ENCODE results near the gene OSGIN1. TPM values are rescaled to one million over a fixed set of nuclear protein-coding genes. Genes with fewer than 3 reads are reported as not detected.
"Not testable (repeated sequence)": the region's sequence is repeated elsewhere in the genome, so short reads cannot be mapped to it uniquely, and the experiment has no call there.

Gene OSGIN1
- total and polyA plus RNA-seq, 3 donors from 2014 or later, result 12.3 to 18.5 (median 13.5) TPM

DNA sequence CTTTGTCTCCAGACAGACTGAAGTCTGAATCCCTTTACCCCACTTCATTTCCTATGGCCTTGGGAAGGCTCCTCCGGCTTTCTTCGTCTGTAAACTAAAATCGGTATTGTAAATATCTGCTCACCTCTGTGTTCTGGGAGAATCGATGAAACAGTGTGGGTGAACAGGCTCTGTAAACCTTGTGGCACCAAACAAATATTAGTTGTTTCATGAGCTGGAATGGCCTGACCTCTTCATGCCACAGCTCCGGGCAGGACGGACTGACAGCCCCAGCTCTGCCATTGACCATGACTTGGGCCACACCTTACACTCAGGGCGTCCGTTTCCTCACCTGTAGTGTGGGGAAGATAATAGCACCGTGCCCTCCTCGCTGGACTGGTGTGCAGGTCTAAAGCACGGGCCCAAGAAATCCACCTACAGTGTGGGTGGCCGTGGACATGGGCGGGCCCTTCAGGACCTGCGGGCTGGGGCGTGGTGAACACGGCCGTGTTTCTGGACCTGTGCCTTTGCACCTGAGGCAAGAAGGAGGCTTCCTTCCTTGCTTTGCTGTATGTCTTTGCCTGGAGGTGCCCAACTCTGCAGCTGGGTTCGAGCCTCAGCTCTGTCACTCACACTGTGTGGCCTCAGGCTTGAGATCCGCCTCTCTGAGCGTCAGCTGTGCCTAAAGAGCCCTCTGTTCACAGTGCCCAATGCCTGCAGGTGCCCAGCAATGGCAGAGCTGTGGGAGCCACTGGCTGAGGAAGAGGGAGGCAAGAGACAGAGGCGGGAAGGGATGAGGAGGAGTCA lies 6.1 kb upstream of the OSGIN1 start:
- Histone ChIP-seq H3K9me3 (no peaks in the 10 kb centered on the region), H3K27me3 (no peaks in the 10 kb centered on the region), H3K4me3 (no peak overlapping the region), H3K4me1 (peaks cover 2% of the 10 kb centered on the region), H3K27ac (no peak overlapping the region), H3K36me3 (ENCODE audit: low read depth, missing control alignments) (no peaks in the 10 kb centered on the region)
- no peak for DNase-seq
- intact Hi-C loops (cut with DNase I; ENCODE audit: low total_unique reads), result no loop called here
- TF ChIP-seq, protein P1, sequence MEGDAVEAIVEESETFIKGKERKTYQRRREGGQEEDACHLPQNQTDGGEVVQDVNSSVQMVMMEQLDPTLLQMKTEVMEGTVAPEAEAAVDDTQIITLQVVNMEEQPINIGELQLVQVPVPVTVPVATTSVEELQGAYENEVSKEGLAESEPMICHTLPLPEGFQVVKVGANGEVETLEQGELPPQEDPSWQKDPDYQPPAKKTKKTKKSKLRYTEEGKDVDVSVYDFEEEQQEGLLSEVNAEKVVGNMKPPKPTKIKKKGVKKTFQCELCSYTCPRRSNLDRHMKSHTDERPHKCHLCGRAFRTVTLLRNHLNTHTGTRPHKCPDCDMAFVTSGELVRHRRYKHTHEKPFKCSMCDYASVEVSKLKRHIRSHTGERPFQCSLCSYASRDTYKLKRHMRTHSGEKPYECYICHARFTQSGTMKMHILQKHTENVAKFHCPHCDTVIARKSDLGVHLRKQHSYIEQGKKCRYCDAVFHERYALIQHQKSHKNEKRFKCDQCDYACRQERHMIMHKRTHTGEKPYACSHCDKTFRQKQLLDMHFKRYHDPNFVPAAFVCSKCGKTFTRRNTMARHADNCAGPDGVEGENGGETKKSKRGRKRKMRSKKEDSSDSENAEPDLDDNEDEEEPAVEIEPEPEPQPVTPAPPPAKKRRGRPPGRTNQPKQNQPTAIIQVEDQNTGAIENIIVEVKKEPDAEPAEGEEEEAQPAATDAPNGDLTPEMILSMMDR (IDR thresholded peaks at IDR 0.05), result no peak
- TF ChIP-seq POLR2A (IDR thresholded peaks at IDR 0.05), result no peak
- WGBS, 2 donors, result 69 to 92% methylated on average over 10 to 21 of the region's 21 CpGs

DNA sequence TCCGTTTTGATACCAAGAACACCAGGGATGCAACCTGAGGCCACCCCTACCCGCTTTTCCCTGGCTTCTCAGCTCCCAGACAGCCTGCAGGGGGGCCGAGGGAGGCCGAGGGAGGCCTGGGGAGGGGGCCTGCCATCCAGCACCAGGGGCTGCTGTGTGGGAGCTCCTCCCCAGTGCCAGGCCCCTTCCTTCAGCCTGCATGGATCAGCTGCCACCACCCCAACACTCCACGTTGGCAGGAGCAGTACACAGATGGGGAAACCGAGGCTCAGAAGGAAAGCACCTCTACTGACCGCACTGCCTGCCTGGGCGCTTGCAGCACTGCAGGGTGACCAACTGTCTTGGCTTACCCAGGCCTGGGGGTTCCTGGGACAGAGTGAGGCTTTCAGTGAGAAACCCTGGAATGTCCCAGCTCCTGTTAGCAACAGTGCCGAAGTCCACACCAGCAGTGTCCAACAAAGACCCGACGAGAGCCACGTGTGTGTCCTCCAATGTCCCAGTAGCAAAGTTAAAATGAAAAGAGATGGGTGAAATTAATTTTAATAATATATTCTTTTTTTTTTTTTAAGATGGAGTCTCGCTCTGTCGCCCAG lies 5.3 kb upstream of the OSGIN1 start:
- DNase-seq, result no peak
- Histone ChIP-seq H3K4me1 (peaks cover 8% of the 10 kb centered on the region), H3K27me3 (no peaks in the 10 kb centered on the region), H3K27ac (no peak overlapping the region), H3K4me3 (no peak overlapping the region), H3K36me3 (ENCODE audit: low read depth, missing control alignments) (no peaks in the 10 kb centered on the region), H3K9me3 (no peaks in the 10 kb centered on the region)
- WGBS, 2 donors, result 88 to 90% methylated on average over 9 to 14 of the region's 14 CpGs
- TF ChIP-seq POLR2A (IDR thresholded peaks at IDR 0.05), result no peak
- intact Hi-C loops (cut with DNase I; ENCODE audit: low total_unique reads), result no loop called here

DNA sequence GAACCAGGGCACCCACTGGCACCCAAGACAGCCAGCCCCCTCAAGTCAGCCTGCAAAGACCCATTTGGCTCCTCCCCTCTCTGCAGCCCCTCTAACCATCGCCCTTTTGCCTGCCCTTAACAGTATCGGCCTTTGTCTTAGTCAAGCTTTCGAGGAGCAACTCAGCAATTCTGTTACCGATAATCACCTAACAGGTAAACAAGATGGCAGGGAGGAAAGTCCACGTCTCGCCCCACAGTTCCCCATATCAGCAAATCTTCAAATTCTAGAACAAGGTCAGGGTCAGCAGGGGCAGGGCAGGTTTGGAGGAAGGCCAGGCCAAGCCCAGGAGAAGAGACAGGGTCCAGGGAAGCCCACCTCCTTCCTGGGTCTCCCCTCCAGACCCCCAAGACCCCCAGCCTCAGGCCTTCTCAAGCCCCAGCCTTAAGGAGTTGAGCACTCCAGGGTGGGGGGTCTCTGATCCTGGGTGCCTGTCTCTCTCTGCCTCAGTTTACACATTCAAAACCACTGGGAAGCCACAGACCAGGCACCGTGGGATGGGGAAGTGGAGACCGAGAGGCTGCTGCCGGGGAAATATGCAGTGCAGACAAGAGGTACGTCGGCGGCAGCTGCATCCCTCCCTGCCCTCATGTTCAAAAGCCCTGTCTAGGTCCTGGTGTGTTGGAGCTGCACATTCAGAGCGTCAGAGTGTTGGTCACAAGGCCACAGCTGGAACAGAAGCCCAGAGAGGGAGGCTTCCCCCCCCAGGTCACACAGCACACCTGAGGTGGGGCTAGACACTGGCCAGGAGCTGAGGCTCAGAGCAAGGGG lies 3.9 kb upstream of the OSGIN1 start:
- no peaks in the 10 kb centered on the region for H3K36me3 ChIP-seq (ENCODE audit: low read depth, missing control alignments)
- no peak for DNase-seq
- TF ChIP-seq, protein P1 (IDR thresholded peaks at IDR 0.05), result no peak
- TF ChIP-seq POLR2A (IDR thresholded peaks at IDR 0.05), result no peak
- WGBS, 2 donors, result 83 to 87% methylated on average over 13 of the region's 13 CpGs
- no peak overlapping the region for H3K4me3 ChIP-seq
- no peaks in the 10 kb centered on the region for H3K27me3 ChIP-seq
- no peak overlapping the region for H3K27ac ChIP-seq
- peaks cover 13% of the 10 kb centered on the region for H3K4me1 ChIP-seq
- intact Hi-C loops (cut with DNase I; ENCODE audit: low total_unique reads), result no loop called here
- H3K9me3 ChIP-seq, result no peaks in the 10 kb centered on the region

DNA sequence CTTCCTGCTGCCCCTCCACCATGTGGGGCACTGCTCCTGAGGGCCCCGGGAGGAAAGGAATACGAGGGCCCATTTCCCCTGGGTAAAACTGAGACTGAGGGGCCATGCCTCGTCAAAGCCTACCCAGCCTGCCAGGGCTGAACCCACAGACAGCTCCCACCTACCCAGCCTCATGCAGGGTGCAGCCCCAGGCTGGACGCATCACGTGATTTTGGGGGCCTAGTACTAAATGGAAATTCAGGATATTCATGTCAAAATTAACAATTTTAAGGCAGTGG lies 3.4 kb upstream of the OSGIN1 start:
- TF ChIP-seq, protein P1 (IDR thresholded peaks at IDR 0.05), result no peak
- no peak for TF ChIP-seq POLR2A (IDR thresholded peaks at IDR 0.05)
- 78 to 94% methylated on average over 5 of the region's 5 CpGs for WGBS, 2 donors
- intact Hi-C loops (cut with DNase I; ENCODE audit: low total_unique reads), result no loop called here
- Histone ChIP-seq H3K27ac (no peak overlapping the region), H3K4me1 (peaks cover 18% of the 10 kb centered on the region), H3K36me3 (ENCODE audit: low read depth, missing control alignments) (no peaks in the 10 kb centered on the region), H3K9me3 (no peaks in the 10 kb centered on the region), H3K4me3 (no peak overlapping the region), H3K27me3 (no peaks in the 10 kb centered on the region)
- DNase-seq, result no peak

DNA sequence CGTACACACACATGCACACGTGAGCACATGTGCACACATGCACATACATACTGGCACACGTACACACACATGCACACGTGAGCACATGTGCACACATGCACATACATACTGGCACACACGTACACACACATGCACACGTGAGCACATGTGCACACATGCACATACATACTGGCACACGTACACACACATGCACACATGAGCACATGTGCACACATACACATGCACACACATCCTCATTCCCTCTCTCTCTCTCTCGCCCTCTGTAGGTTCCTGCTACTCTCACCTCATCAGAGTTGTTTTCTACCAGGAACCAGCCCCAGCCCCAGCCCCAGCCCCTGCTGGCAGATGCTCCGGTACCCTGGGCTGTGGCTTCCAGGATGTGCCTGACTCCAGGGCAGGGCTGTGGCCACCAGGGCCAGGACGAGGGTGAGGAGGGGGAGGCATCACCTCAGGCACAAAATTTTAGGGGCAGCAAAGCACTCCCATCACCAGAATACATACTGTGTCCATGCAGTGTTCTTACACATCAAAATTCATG lies 2.1 kb upstream of the OSGIN1 start:
- intact Hi-C loops (cut with DNase I; ENCODE audit: low total_unique reads); H3K27ac ChIP-seq; H3K27me3 ChIP-seq; H3K9me3 ChIP-seq; DNase-seq; H3K4me3 ChIP-seq; H3K36me3 ChIP-seq (ENCODE audit: low read depth, missing control alignments): not testable (repeated sequence)
- WGBS, 2 donors, result 58 to 68% methylated on average over 6 to 10 of the region's 10 CpGs
- H3K4me1 ChIP-seq, result peaks cover 20% of the 10 kb centered on the region
